SK-N-SH (cell line): Measurements from ENCODE around the gene CFI. TPM values are rescaled to one million over a fixed set of nuclear protein-coding genes. Genes with fewer than 3 reads are reported as not detected.

Experiments
- CTCF ChIA-PET: fragments of 300-600, 350-600 bp; formaldehyde crosslinking; extraction: SDS; loops from one replicate; lab custom pipeline; 2021; lab: Yijun Ruan, JAX
- POLR2A ChIA-PET: fragments of 350-600 bp; sonication (Branson Sonifier 250); formaldehyde crosslinking; extraction: SDS; loops from one replicate; lab custom pipeline; 2020; ENCODE audit warnings: antibody characterized with exemption, inconsistent platforms; lab: Yijun Ruan, JAX
- DNase-seq: peaks from one replicate; pipeline ENCODE4 v3.0.0; 2012
- H2AFZ ChIP-seq: fragments of 200-600 bp; sonication (generic); 2 replicates; pipeline ENCODE4 v1.8.1; 2016; ENCODE audit warnings: antibody characterized with exemption, mild to moderate bottlenecking, low read depth
- H3F3A ChIP-seq: fragments of 200-600 bp; sonication (generic); replicated peaks from 2 replicates; pipeline ENCODE3; 2016; ENCODE audit warnings: antibody characterized with exemption, mild to moderate bottlenecking; ENCODE audit not compliant: insufficient read depth
- H3K27ac ChIP-seq, 2 experiments: fragments of 200-500 bp in 1 of 2; fragments of 200-600 bp in 1 of 2; sonication (Bioruptor generic) in 1 of 2; sonication (generic), shearing (Covaris generic) in 1 of 2; 2 replicates each; pipeline versions ENCODE4 v1.5.1 to v1.6.1; 2014 to 2016; ENCODE audit warnings: low read depth in 2 of 2, inconsistent platforms in 1 of 2, low read length in 1 of 2, mild to moderate bottlenecking in 1 of 2, mixed read lengths in 1 of 2
- H3K27me3 ChIP-seq: fragments of 200-600 bp; sonication (generic), shearing (Covaris generic); 2 replicates; pipeline ENCODE4 v1.6.1; 2016; ENCODE audit warnings: mixed run types; ENCODE audit not compliant: insufficient read depth
- H3K36me3 ChIP-seq, 2 experiments: fragments of 200-500 bp in 1 of 2; fragments of 200-600 bp in 1 of 2; sonication (Bioruptor generic) in 1 of 2; sonication (generic) in 1 of 2; replicated peaks in 1 of 2; 2 replicates each; pipeline versions ENCODE3 to v1.5.1; 2014 to 2016; ENCODE audit warnings: low read length in 1 of 2, mild to moderate bottlenecking in 1 of 2; ENCODE audit not compliant: insufficient read depth in 2 of 2, control insufficient read depth in 1 of 2
- H3K4me1 ChIP-seq, 2 experiments: fragments of 200-500 bp in 1 of 2; fragments of 200-600 bp in 1 of 2; sonication (Bioruptor generic) in 1 of 2; sonication (generic), shearing (Covaris generic) in 1 of 2; 2 replicates each; pipeline versions ENCODE4 v1.5.1 to v1.6.1; 2014 to 2016; ENCODE audit warnings: low read depth in 1 of 2, low read length in 1 of 2, mixed run types in 1 of 2; ENCODE audit not compliant: insufficient read depth in 2 of 2, control insufficient read depth in 1 of 2
- H3K4me2 ChIP-seq: fragments of 200-600 bp; sonication (generic), shearing (Covaris generic); 2 replicates; pipeline ENCODE4 v1.6.1; 2017; ENCODE audit warnings: mixed run types
- H3K4me3 ChIP-seq, 2 experiments: fragments of 200-500 bp in 1 of 2; fragments of 200-600 bp in 1 of 2; sonication (Bioruptor generic) in 1 of 2; sonication (generic), shearing (Covaris generic) in 1 of 2; 2 replicates each; pipeline versions ENCODE4 v1.5.1 to v1.8.1; 2014 to 2016; ENCODE audit warnings: low read depth in 2 of 2, inconsistent platforms in 1 of 2, low read length in 1 of 2, mild to moderate bottlenecking in 1 of 2, mixed read lengths in 1 of 2, moderate library complexity in 1 of 2
- H3K79me2 ChIP-seq: fragments of 200-600 bp; sonication (generic); 2 replicates; pipeline ENCODE4 v1.8.1; 2017; ENCODE audit warnings: mild to moderate bottlenecking; ENCODE audit not compliant: insufficient read depth
- H3K9ac ChIP-seq: fragments of 200-600 bp; sonication (generic); 2 replicates; pipeline ENCODE4 v1.6.1; 2017; ENCODE audit warnings: mixed run types
- H3K9me2 ChIP-seq: fragments of 200-600 bp; sonication (generic); 2 replicates; pipeline ENCODE4 v1.6.1; 2017; ENCODE audit warnings: mixed run types
- H3K9me3 ChIP-seq: fragments of 200-600 bp; sonication (generic); 2 replicates; pipeline ENCODE4 v1.6.1; 2017; ENCODE audit warnings: mixed run types, mild to moderate bottlenecking, moderate library complexity
- H4K20me1 ChIP-seq: fragments of 200-600 bp; sonication (generic); 2 replicates; pipeline ENCODE4 v1.6.1; 2017; ENCODE audit warnings: mild to moderate bottlenecking, mixed run types; ENCODE audit not compliant: insufficient read depth
- EZH2phosphoT487 ChIP-seq: fragments of 200-600 bp; sonication (generic); IDR thresholded peaks from 2 replicates; pipeline ENCODE4 v1.6.1; 2017; ENCODE audit warnings: low read depth, mixed run types, mild to moderate bottlenecking, antibody characterized with exemption, moderate library complexity, borderline replicate concordance
- FOSL2 ChIP-seq: IDR thresholded peaks from 2 replicates; pipeline ENCODE4 v1.4.0; 2012; ENCODE audit warnings: low read depth, mild to moderate bottlenecking, moderate library complexity, borderline replicate concordance
- MEF2A ChIP-seq: IDR thresholded peaks from 2 replicates; pipeline ENCODE4 v1.4.0; 2012; ENCODE audit warnings: low read depth, borderline replicate concordance
- MXI1 ChIP-seq: IDR thresholded peaks from 2 replicates; pipeline ENCODE4 v1.6.1; 2012; ENCODE audit warnings: mild to moderate bottlenecking, low read depth, low read length, improper control_type of control experiment
- NFIC ChIP-seq: IDR thresholded peaks from 2 replicates; pipeline ENCODE4 v1.4.0; 2012; ENCODE audit warnings: borderline replicate concordance
- PBX3 ChIP-seq: IDR thresholded peaks from 2 replicates; pipeline ENCODE4; 2012
- RAD21 ChIP-seq: IDR thresholded peaks from 2 replicates; pipeline ENCODE4 v1.6.1; 2012; ENCODE audit warnings: mild to moderate bottlenecking, low read length
- RXRA ChIP-seq: IDR thresholded peaks from 2 replicates; pipeline ENCODE4 v1.4.0; 2012; ENCODE audit warnings: low read depth, mild to moderate bottlenecking, borderline replicate concordance
- SMC3 ChIP-seq: IDR thresholded peaks from 2 replicates; pipeline ENCODE4 v1.6.1; 2012; ENCODE audit warnings: low read depth, low read length, improper control_type of control experiment
- TEAD4 ChIP-seq: IDR thresholded peaks from 2 replicates; pipeline ENCODE4 v1.4.0; 2012; ENCODE audit warnings: mild to moderate bottlenecking, borderline replicate concordance; ENCODE audit not compliant: insufficient read depth
- WGBS: methylation state at CpG from one replicate; pipeline ENCODE4 v1.1.6; 2017; ENCODE audit warnings: low lambda C conversion rate; 5-methylcytosine and 5-hydroxymethylcytosine counted together
- polyA plus RNA-seq, 3 experiments: library from polyadenylated mRNA; depleted of rRNA; stranded (reverse); fragments of >200 nt; gene quantifications; 2 replicates each; pipeline ENCODE4 v1.2.3, GENCODE V29; 2012
- TF ChIP-seq, protein P1 (sequence below): IDR thresholded peaks from 2 replicates; pipeline ENCODE4 v1.4.0; 2012; ENCODE audit warnings: low read depth, borderline replicate concordance
- TF ChIP-seq, protein P2 (sequence below): IDR thresholded peaks from 2 replicates; pipeline ENCODE4 v1.4.0; 2012; ENCODE audit warnings: low read depth, borderline replicate concordance
- TF ChIP-seq, protein P3 (sequence below): fragments of 150-350 bp; IDR thresholded peaks from 2 replicates; pipeline ENCODE4 v1.6.1; 2016; ENCODE audit warnings: mild to moderate bottlenecking, low read depth, low read length
- TF ChIP-seq, protein P4 (sequence below): fragments of 200-600 bp; sonication (generic); IDR thresholded peaks from 2 replicates; pipeline ENCODE4 v1.6.1; 2017; ENCODE audit warnings: antibody characterized with exemption, mild to moderate bottlenecking, moderate library complexity

Gene CFI
- polyA plus RNA-seq, 1 of the 3 experiments (the other 2 are of a cell fraction): 19.6 TPM

- CTCF ChIA-PET: no interaction called here
- Histone ChIP-seq H3K4me3 (no peak overlapping the region), H4K20me1 (no peaks in the 10 kb centered on the region), H3K9me2 (no peaks in the 10 kb centered on the region), H3K4me1 (peaks cover 0 to 8% of the 10 kb centered on the region in 2 experiments; a peak in 2 of 4 replicates), H2AFZ (no peak overlapping the region), H3K9me3 (no peaks in the 10 kb centered on the region), H3K9ac (no peak overlapping the region), H3K36me3 (peaks cover 5 to 13% of the 10 kb centered on the region in 2 experiments), H3K4me2 (no peak overlapping the region), H3K27me3 (no peaks in the 10 kb centered on the region), H3K27ac (no peak overlapping the region), H3F3A (peaks cover 20% of the 10 kb centered on the region), H3K79me2 (no peaks in the 10 kb centered on the region)
- DNase-seq: no peak
- POLR2A ChIA-PET: no interaction called here
- TF ChIP-seq, protein P1, sequence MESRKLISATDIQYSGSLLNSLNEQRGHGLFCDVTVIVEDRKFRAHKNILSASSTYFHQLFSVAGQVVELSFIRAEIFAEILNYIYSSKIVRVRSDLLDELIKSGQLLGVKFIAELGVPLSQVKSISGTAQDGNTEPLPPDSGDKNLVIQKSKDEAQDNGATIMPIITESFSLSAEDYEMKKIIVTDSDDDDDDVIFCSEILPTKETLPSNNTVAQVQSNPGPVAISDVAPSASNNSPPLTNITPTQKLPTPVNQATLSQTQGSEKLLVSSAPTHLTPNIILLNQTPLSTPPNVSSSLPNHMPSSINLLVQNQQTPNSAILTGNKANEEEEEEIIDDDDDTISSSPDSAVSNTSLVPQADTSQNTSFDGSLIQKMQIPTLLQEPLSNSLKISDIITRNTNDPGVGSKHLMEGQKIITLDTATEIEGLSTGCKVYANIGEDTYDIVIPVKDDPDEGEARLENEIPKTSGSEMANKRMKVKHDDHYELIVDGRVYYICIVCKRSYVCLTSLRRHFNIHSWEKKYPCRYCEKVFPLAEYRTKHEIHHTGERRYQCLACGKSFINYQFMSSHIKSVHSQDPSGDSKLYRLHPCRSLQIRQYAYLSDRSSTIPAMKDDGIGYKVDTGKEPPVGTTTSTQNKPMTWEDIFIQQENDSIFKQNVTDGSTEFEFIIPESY: no peak
- TF ChIP-seq EZH2phosphoT487 (no peak), FOSL2 (no peak), MXI1 (no peak), RAD21 (no peak), TEAD4 (no peak), NFIC (no peak), RXRA (no peak), MEF2A (no peak)
- TF ChIP-seq, protein P2, sequence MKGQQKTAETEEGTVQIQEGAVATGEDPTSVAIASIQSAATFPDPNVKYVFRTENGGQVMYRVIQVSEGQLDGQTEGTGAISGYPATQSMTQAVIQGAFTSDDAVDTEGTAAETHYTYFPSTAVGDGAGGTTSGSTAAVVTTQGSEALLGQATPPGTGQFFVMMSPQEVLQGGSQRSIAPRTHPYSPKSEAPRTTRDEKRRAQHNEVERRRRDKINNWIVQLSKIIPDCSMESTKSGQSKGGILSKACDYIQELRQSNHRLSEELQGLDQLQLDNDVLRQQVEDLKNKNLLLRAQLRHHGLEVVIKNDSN: no peak
- TF ChIP-seq, protein P3, sequence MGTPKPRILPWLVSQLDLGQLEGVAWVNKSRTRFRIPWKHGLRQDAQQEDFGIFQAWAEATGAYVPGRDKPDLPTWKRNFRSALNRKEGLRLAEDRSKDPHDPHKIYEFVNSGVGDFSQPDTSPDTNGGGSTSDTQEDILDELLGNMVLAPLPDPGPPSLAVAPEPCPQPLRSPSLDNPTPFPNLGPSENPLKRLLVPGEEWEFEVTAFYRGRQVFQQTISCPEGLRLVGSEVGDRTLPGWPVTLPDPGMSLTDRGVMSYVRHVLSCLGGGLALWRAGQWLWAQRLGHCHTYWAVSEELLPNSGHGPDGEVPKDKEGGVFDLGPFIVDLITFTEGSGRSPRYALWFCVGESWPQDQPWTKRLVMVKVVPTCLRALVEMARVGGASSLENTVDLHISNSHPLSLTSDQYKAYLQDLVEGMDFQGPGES: no peak
- 81% methylated on average over 2 of the region's 2 CpGs for WGBS
These were observed 93.4 kb downstream of the CFI start for GRCh38 chr4:109708435-109708834.

DNA sequence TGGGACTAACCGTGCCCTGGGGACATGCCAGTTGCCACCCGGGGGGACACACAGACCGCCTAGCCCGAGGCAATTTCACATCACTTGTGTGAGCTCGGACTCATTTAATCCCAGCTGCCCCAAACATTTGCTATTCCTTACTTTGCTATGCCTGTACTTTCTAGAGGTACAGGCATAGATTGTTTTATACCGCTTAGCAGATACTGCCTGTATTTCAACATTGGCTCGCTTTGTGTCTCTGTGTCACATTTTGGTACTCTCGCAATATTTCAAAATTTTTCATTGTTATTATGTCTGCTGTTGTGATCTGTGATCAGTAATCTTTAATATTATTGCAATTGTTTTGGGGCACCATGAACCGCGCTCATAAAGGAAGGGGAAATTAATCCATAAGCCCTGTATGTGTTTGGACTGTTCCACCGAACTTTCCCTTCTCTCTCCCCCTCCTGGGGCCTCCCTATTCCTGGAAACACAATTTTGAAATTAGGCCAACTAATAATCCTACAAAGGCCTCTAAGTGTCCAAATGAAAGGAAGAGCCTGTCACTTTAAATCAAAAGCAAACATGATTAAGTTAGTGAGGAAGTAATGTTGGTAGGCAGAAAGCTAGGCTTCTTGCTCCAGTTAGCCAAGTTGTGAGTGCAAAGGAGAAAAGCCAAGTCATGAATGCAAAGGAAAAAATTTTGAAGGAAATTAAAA lies 98.0 kb downstream of the CFI start:
- Histone ChIP-seq H3K27ac (peak overlapping the region; percentile 64 to 67), H3K36me3 (peaks cover 2 to 9% of the 10 kb centered on the region in 2 experiments), H2AFZ (peak overlapping the region; percentile 97), H3K4me2 (peak overlapping the region; percentile 92), H4K20me1 (no peaks in the 10 kb centered on the region), H3K79me2 (peaks cover 25% of the 10 kb centered on the region; the same call in 1 of the 2 replicates), H3K27me3 (no peaks in the 10 kb centered on the region), H3F3A (peaks cover 24% of the 10 kb centered on the region), H3K9ac (peak overlapping the region; percentile 91), H3K4me3 (peak overlapping the region; percentile 74 to 98), H3K9me3 (no peaks in the 10 kb centered on the region), H3K9me2 (no peaks in the 10 kb centered on the region), H3K4me1 (peaks cover 8 to 13% of the 10 kb centered on the region in 2 experiments; a peak in 3 of 4 replicates)
- no peak for DNase-seq
- WGBS: 45% methylated on average over 10 of the region's 11 CpGs
- TF ChIP-seq SMC3 (no peak), MXI1 (peak; percentile 12; the same call in 1 of the 2 replicates), NFIC (peak; percentile 19; the same call in 1 of the 2 replicates), PBX3 (peak; percentile 60)
- TF ChIP-seq, protein P4, sequence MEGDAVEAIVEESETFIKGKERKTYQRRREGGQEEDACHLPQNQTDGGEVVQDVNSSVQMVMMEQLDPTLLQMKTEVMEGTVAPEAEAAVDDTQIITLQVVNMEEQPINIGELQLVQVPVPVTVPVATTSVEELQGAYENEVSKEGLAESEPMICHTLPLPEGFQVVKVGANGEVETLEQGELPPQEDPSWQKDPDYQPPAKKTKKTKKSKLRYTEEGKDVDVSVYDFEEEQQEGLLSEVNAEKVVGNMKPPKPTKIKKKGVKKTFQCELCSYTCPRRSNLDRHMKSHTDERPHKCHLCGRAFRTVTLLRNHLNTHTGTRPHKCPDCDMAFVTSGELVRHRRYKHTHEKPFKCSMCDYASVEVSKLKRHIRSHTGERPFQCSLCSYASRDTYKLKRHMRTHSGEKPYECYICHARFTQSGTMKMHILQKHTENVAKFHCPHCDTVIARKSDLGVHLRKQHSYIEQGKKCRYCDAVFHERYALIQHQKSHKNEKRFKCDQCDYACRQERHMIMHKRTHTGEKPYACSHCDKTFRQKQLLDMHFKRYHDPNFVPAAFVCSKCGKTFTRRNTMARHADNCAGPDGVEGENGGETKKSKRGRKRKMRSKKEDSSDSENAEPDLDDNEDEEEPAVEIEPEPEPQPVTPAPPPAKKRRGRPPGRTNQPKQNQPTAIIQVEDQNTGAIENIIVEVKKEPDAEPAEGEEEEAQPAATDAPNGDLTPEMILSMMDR: no peak
- ChIA-PET CTCF (interaction anchor here (0.6 to 1.6 kb wide), 14 partner anchors 10 to 918 kb away, joined by 3 to 6 read pairs (median 3); partner anchors contain the start of genes CFI and SEC24B), POLR2A (interaction anchor here (1.7 kb wide), 1 partner anchor 111 kb away, joined by 3 read pairs; no protein-coding TSS in a partner anchor)
